ENCODE results near the gene HERPUD2.
"Not testable (repeated sequence)": the region's sequence is repeated elsewhere in the genome, so short reads cannot be mapped to it uniquely, and the experiment has no call there.

HERPUD2 gene

GRCh38 chr7:35605760-35606159 is 89.2 kb downstream of the HERPUD2 start:
- peak; percentile 68 for DNase-seq (ENCODE audit: low spot score)

GRCh38 chr7:35604595-35604994 is 90.3 kb downstream of the HERPUD2 start:
- DNase-seq (ENCODE audit: low spot score), result no peak

- DNase-seq (ENCODE audit: low spot score), result no peak
These were observed 95.3 kb downstream of the HERPUD2 start for GRCh38 chr7:35599645-35600044.

- DNase-seq (ENCODE audit: low spot score), result no peak
These were observed 95.9 kb downstream of the HERPUD2 start for GRCh38 chr7:35599061-35599460.

GRCh38 chr7:35596061-35596460 is 98.9 kb downstream of the HERPUD2 start:
- DNase-seq (ENCODE audit: low spot score), result peak; percentile 61

GRCh38 chr7:35593899-35594298 is 101.0 kb downstream of the HERPUD2 start:
- DNase-seq (ENCODE audit: low spot score), result no peak

- no peak for DNase-seq (ENCODE audit: low spot score)
These were observed 106.3 kb downstream of the HERPUD2 start for GRCh38 chr7:35588647-35589046.

- DNase-seq (ENCODE audit: low spot score), result no peak
These were observed 109.9 kb downstream of the HERPUD2 start for GRCh38 chr7:35584990-35585389.

- DNase-seq (ENCODE audit: low spot score), result not testable (repeated sequence)
These were observed 110.4 kb downstream of the HERPUD2 start for GRCh38 chr7:35584533-35584932.

Data from hepatic stellate cell (primary cell).